ENCODE results near the gene HOXA3. TPM values are rescaled to one million over a fixed set of nuclear protein-coding genes. Genes with fewer than 3 reads are reported as not detected.

HOXA3 gene
- total and polyA plus RNA-seq, 2 experiments from 2014 or later, result 0.83 to 4.1 TPM

- Histone ChIP-seq H3K9me2 (replicated peaks; ENCODE audit: insufficient read depth) (no peaks in the 10 kb centered on the region), H3K4me2 (peak overlapping the region; percentile 92), H3K27ac (peak overlapping the region; percentile 39), H3K9me3 (ENCODE audit: low read depth) (no peaks in the 10 kb centered on the region), H3K27me3 (peaks cover 87% of the 10 kb centered on the region), H3K4me1 (ENCODE audit: insufficient read depth) (peaks cover 10% of the 10 kb centered on the region), H3K4me3 (peak overlapping the region; percentile 80), H2AFZ (peak overlapping the region; percentile 93), H3K79me2 (no peaks in the 10 kb centered on the region), H4K20me1 (ENCODE audit: insufficient read depth, poor library complexity, severe bottlenecking) (no peaks in the 10 kb centered on the region), H3K36me3 (replicated peaks; ENCODE audit: insufficient read depth, low read depth) (no peaks in the 10 kb centered on the region)
- DNase-seq (ENCODE audit: low spot score), result no peak
- no peak for TF ChIP-seq EZH2phosphoT487 (IDR thresholded peaks at IDR 0.05; ENCODE audit: low read depth, severe bottlenecking, unreplicated experiment)
- peak; percentile 69 for TF ChIP-seq EZH2 (IDR thresholded peaks at IDR 0.05; ENCODE audit: borderline replicate concordance)
- TF ChIP-seq CTCF (IDR thresholded peaks at IDR 0.05; ENCODE audit: poor library complexity), result no peak
- WGBS (ENCODE audit: low lambda C conversion rate, missing lambda C conversion rate), result 27% methylated on average over 12 of the region's 12 CpGs
These were observed 21.0 kb downstream of the HOXA3 start for GRCh38 chr7:27131390-27131819.

GRCh38 chr7:27130540-27131389, 21.6 kb downstream of the HOXA3 start, which contains the start of gene HOXA4:
Gene HOXA4, minus strand, starts transcription at chr7:27130757. Its CDS starts 24 bp downstream, at chr7:27130733.
- H3K79me2 ChIP-seq, result no peaks in the 10 kb centered on the region
- no peaks in the 10 kb centered on the region for H4K20me1 ChIP-seq (ENCODE audit: insufficient read depth, poor library complexity, severe bottlenecking)
- no peaks in the 10 kb centered on the region for H3K9me3 ChIP-seq (ENCODE audit: low read depth)
- peak within 1 kb of the TSS; percentile 80 for H3K4me3 ChIP-seq
- H3K4me1 ChIP-seq (ENCODE audit: insufficient read depth), result peaks cover 6% of the 10 kb centered on the region
- peak within 1 kb of the TSS; percentile 93 for H2AFZ ChIP-seq
- no peaks in the 10 kb centered on the region for H3K36me3 ChIP-seq (replicated peaks; ENCODE audit: insufficient read depth, low read depth)
- WGBS (ENCODE audit: low lambda C conversion rate, missing lambda C conversion rate), result 4% methylated on average over 44 of the region's 67 CpGs
- no peaks in the 10 kb centered on the region for H3K9me2 ChIP-seq (replicated peaks; ENCODE audit: insufficient read depth)
- H3K4me2 ChIP-seq, result peak within 1 kb of the TSS; percentile 92
- peak within 1 kb of the TSS; percentile 39 for H3K27ac ChIP-seq
- H3K27me3 ChIP-seq, result peaks cover 88% of the 10 kb centered on the region
- TF ChIP-seq EZH2phosphoT487 (IDR thresholded peaks at IDR 0.05; ENCODE audit: low read depth, severe bottlenecking, unreplicated experiment) (no peak), CTCF (IDR thresholded peaks at IDR 0.05; ENCODE audit: poor library complexity) (no peak), EZH2 (IDR thresholded peaks at IDR 0.05; ENCODE audit: borderline replicate concordance) (peak; percentile 61)
- DNase-seq (ENCODE audit: low spot score), result peak; percentile 91

GRCh38 chr7:27129729-27130539, 22.4 kb downstream of the HOXA3 start:
- Histone ChIP-seq H3K9me3 (ENCODE audit: low read depth) (no peaks in the 10 kb centered on the region), H3K27ac (no peak overlapping the region), H3K4me3 (peak overlapping the region; percentile 80), H3K9me2 (replicated peaks; ENCODE audit: insufficient read depth) (no peaks in the 10 kb centered on the region), H3K79me2 (no peaks in the 10 kb centered on the region), H4K20me1 (ENCODE audit: insufficient read depth, poor library complexity, severe bottlenecking) (no peaks in the 10 kb centered on the region), H3K4me1 (ENCODE audit: insufficient read depth) (peaks cover 6% of the 10 kb centered on the region), H2AFZ (no peak overlapping the region), H3K4me2 (peak overlapping the region; percentile 92), H3K36me3 (replicated peaks; ENCODE audit: insufficient read depth, low read depth) (no peaks in the 10 kb centered on the region), H3K27me3 (peaks cover 88% of the 10 kb centered on the region)
- DNase-seq (ENCODE audit: low spot score), result peak; percentile 53
- 9% methylated on average over 39 of the region's 72 CpGs for WGBS (ENCODE audit: low lambda C conversion rate, missing lambda C conversion rate)
- TF ChIP-seq CTCF (IDR thresholded peaks at IDR 0.05; ENCODE audit: poor library complexity) (peak; percentile 11), EZH2 (IDR thresholded peaks at IDR 0.05; ENCODE audit: borderline replicate concordance) (no peak), EZH2phosphoT487 (IDR thresholded peaks at IDR 0.05; ENCODE audit: low read depth, severe bottlenecking, unreplicated experiment) (peak; percentile 32)

Measured in hepatocyte (in vitro differentiated cells).